Lower lobe of right lung (tissue), 2 donors: ENCODE results near the gene SEC61A1. TPM values are rescaled to one million over a fixed set of nuclear protein-coding genes. Genes with fewer than 3 reads are reported as not detected.

Source experiments
- ATAC-seq, 2 donors: fragments of 200-7000 bp; cut with Tn5 transposase; one replicate each; pipeline ENCODE4 v1.9.1; 2020 to 2022; ENCODE audit warnings: mild to moderate bottlenecking in 2 of 2, moderate library complexity in 2 of 2
- DNase-seq: peaks from one replicate; pipeline ENCODE4 v3.0.0-alpha.2; 2020
- H3K27ac ChIP-seq: fragments of 200-600 bp; one replicate; pipeline ENCODE4 v1.8.0; 2022
- H3K27me3 ChIP-seq: fragments of 200-600 bp; one replicate; pipeline ENCODE4 v1.8.0; 2022; ENCODE audit warnings: low read depth
- H3K36me3 ChIP-seq: fragments of 200-600 bp; one replicate; pipeline ENCODE4 v1.8.0; 2022; ENCODE audit warnings: mild to moderate bottlenecking
- H3K4me1 ChIP-seq: fragments of 200-600 bp; one replicate; pipeline ENCODE4 v1.8.0; 2022
- H3K4me3 ChIP-seq: fragments of 200-600 bp; one replicate; pipeline ENCODE4 v1.8.0; 2022; ENCODE audit warnings: mild to moderate bottlenecking
- H3K9me3 ChIP-seq: fragments of 200-600 bp; one replicate; pipeline ENCODE4 v1.8.0; 2022
- CTCF ChIP-seq: fragments of 200-600 bp; IDR thresholded peaks from one replicate; pipeline ENCODE4 v1.8.0; 2022; ENCODE audit warnings: antibody characterized with exemption, mild to moderate bottlenecking
- intact Hi-C: fragments of 100-400 bp; cut with DNase I; formaldehyde crosslinking; loops from one replicate; pipeline ENCODE4 v1.11.0; 2022
- total RNA-seq: library from RNA; stranded (reverse); fragmentation: NEBNext Ultra II Directional; extraction: Animal tissue kit (Norgen Biotek cat#: 25700); gene quantifications from one replicate; pipeline ENCODE4 v1.2.1, GENCODE V29; 2021
- donor health status: DM: no; HTN: yes; CAD: no; lungs with severe emphysema.

Gene SEC61A1
- total RNA-seq, 1 donor from 2014 or later, result 152 TPM

- intact Hi-C loops, result no loop called here
- no peaks in the 10 kb centered on the region for H3K27me3 ChIP-seq
- no peak overlapping the region for H3K27ac ChIP-seq
- ATAC-seq (no peak), DNase-seq (no peak)
- H3K4me3 ChIP-seq, result no peak overlapping the region
- no peak for TF ChIP-seq CTCF
- peaks cover 55% of the 10 kb centered on the region for H3K36me3 ChIP-seq
- no peaks in the 10 kb centered on the region for H3K4me1 ChIP-seq
- no peaks in the 10 kb centered on the region for H3K9me3 ChIP-seq
These were observed 29.6 kb downstream of the SEC61A1 start for GRCh38 chr3:128081846-128082245.

DNA sequence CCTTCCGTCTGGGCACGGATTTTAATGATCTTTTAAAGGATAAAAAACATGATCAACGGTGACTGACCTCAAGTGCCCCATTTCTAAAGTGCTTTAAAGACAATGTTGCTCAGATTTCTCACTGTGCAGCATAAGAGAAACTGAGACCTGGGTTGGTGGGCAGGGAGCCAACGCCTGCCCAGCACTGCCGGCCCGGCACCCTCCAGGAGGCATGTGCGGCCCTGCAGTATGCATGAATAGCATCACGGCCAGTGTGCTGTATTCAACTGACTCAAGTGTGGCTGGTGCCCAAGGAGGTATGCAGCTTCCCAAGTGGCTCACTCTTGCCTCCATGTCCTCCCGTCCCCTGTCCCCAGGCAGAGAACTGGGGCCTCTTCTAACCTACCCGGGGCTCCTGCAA is 30.3 kb downstream of the SEC61A1 start:
- Histone ChIP-seq H3K4me1 (no peaks in the 10 kb centered on the region), H3K27ac (no peak overlapping the region), H3K27me3 (no peaks in the 10 kb centered on the region), H3K9me3 (no peaks in the 10 kb centered on the region), H3K36me3 (peaks cover 62% of the 10 kb centered on the region), H3K4me3 (no peak overlapping the region)
- no peak for TF ChIP-seq CTCF
- intact Hi-C loops, result no loop called here
- ATAC-seq, result no peak
- DNase-seq, result no peak

- H3K27ac ChIP-seq, result no peak overlapping the region
- H3K27me3 ChIP-seq, result no peaks in the 10 kb centered on the region
- H3K9me3 ChIP-seq, result no peaks in the 10 kb centered on the region
- DNase-seq, result no peak
- intact Hi-C loops, result no loop called here
- H3K4me1 ChIP-seq, result no peaks in the 10 kb centered on the region
- no peak for TF ChIP-seq CTCF
- H3K4me3 ChIP-seq, result no peak overlapping the region
- peaks cover 64% of the 10 kb centered on the region for H3K36me3 ChIP-seq
- ATAC-seq, result no peak
These were observed 31.2 kb downstream of the SEC61A1 start for GRCh38 chr3:128083396-128083795.

DNA sequence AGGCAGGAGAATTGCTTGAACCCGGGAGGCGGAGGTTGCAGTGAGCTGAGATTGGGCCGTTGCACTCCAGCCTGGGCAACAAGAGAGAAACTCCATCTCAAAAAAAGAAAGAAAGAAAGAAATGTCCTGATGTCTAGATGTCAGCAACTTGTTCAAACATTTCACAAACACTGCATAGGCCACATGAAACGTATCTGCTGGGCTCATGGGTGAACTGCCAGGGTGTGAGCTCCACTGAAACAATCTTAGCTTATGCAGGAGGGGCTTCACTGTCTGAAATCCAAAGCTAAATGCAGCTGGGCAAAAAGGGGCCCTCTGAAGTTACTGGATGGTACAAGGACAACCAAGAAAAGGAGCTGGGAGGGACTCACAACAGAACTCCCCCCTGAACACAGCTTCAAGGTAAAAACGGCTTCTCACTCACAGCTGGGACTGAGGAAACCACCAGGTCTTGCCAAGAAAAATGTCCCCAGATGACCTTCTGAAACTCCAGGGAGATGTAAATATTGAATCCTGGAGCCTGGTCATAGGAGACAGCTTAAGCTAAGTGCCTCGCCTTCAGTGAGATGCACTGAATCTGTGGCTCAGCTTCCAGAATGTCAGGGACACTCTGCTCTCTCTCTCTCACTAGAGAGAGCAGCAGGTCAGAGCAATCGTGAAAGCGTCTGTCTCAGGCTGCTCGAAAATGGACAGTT is 31.9 kb downstream of the SEC61A1 start:
- intact Hi-C loops, result no loop called here
- ATAC-seq (no peak), DNase-seq (no peak)
- Histone ChIP-seq H3K36me3 (peaks cover 64% of the 10 kb centered on the region), H3K4me1 (no peaks in the 10 kb centered on the region), H3K27ac (no peak overlapping the region), H3K9me3 (no peaks in the 10 kb centered on the region), H3K27me3 (no peaks in the 10 kb centered on the region), H3K4me3 (no peak overlapping the region)
- no peak for TF ChIP-seq CTCF

DNA sequence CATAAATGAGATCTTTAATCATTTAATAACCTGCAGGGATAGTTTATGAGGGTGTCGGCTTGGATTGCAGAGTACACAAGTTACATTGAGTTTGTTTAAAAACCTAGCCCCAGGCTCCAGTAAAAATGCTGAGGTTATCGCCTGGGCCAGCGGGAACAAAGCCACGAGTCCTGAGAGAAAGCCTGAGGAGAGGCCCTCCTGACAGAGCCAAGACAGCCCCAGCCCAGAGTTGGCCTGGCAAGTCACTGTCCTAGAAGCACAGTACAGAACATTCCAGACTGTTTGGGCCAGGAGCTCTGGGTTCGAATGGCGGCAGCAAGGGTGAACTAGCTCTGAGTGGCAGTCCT is 32.4 kb downstream of the SEC61A1 start:
- H3K9me3 ChIP-seq, result no peaks in the 10 kb centered on the region
- peaks cover 63% of the 10 kb centered on the region for H3K36me3 ChIP-seq
- TF ChIP-seq CTCF, result no peak
- ATAC-seq (no peak), DNase-seq (no peak)
- intact Hi-C loops, result no loop called here
- no peaks in the 10 kb centered on the region for H3K27me3 ChIP-seq
- no peak overlapping the region for H3K4me3 ChIP-seq
- H3K4me1 ChIP-seq, result no peaks in the 10 kb centered on the region
- no peak overlapping the region for H3K27ac ChIP-seq
